HG03432 (cell line): Measurements from ENCODE around the gene TSPY2.
"Not testable (repeated sequence)": the region's sequence is repeated elsewhere in the genome, so short reads cannot be mapped to it uniquely, and the experiment has no call there.

ENCODE experiments used
- ATAC-seq: cut with Tn5 transposase; IDR thresholded peaks from one replicate; pipeline ENCODE4 v1.9.1; 2021; ENCODE audit warnings: mild to moderate bottlenecking, moderate library complexity; ENCODE audit not compliant: unreplicated experiment

The TSPY2 gene

GRCh38 chrY:6245923-6246322 lies at the start of gene TSPY2:
Gene TSPY2 (plus strand): TSS chrY:6246223. CDS start chrY:6246269, 46 bp downstream.
- ATAC-seq: not testable (repeated sequence)

- ATAC-seq: not testable (repeated sequence)
Measured at GRCh38 chrY:6209565-6209964, 36.5 kb upstream of the TSPY2 start.

- not testable (repeated sequence) for ATAC-seq
Measured at GRCh38 chrY:6217045-6217444, 29.0 kb upstream of the TSPY2 start.

GRCh38 chrY:6269839-6270238 lies 23.8 kb downstream of the TSPY2 start:
- ATAC-seq: not testable (repeated sequence)
